OCI-LY7 (cell line): ENCODE measurements around the gene DACT3. TPM values are rescaled to one million over a fixed set of nuclear protein-coding genes. Genes with fewer than 3 reads are reported as not detected.

ENCODE experiments used
- BruUV-seq: library from RNA; stranded (reverse); fragments of 400-500 nt; replicated peaks from 2 replicates; lab custom pipeline; 2021; lab: Mats Ljungman, UMichigan
- CTCF ChIA-PET: fragments of 300-600 bp; sonication (Branson Sonifier 250); formaldehyde crosslinking; loops from one replicate; lab custom pipeline; 2022; ENCODE audit warnings: antibody characterized with exemption; ENCODE audit not compliant: unreplicated experiment; lab: Charles Lee
- POLR2A ChIA-PET: fragments of 300-600 bp; sonication (Branson Sonifier 250); formaldehyde crosslinking; loops from one replicate; lab custom pipeline; 2022; ENCODE audit warnings: antibody characterized with exemption; lab: Charles Lee
- DNase-seq: peaks from one replicate; pipeline ENCODE4 v3.0.0-alpha.2; 2015; ENCODE audit warnings: low spot score
- H2AFZ ChIP-seq: fragments of 200-600 bp; sonication (generic), shearing (Covaris generic); 2 replicates; pipeline ENCODE4 v1.6.1; 2014; ENCODE audit warnings: mild to moderate bottlenecking, antibody characterized with exemption, low read length, moderate library complexity
- H3K27ac ChIP-seq: fragments of 200-600 bp; sonication (generic); 2 replicates; pipeline ENCODE4 v1.5.1; 2014; ENCODE audit warnings: mixed run types, low read depth, mild to moderate bottlenecking, moderate library complexity, low read length, inconsistent platforms; ENCODE audit not compliant: poor library complexity, severe bottlenecking
- H3K36me3 ChIP-seq: fragments of 200-600 bp; sonication (generic); 2 replicates; pipeline ENCODE4 v1.6.1; 2014; ENCODE audit warnings: mild to moderate bottlenecking, antibody characterized with exemption, low read length, moderate library complexity, mixed read lengths; ENCODE audit not compliant: insufficient read depth
- H3K4me1 ChIP-seq: fragments of 200-600 bp; sonication (generic); 2 replicates; pipeline ENCODE4 v1.5.1; 2014; ENCODE audit warnings: mild to moderate bottlenecking, low read length; ENCODE audit not compliant: insufficient read depth, poor library complexity, severe bottlenecking
- H3K4me2 ChIP-seq: fragments of 200-600 bp; sonication (generic); 2 replicates; pipeline ENCODE4 v1.6.1; 2014; ENCODE audit warnings: mild to moderate bottlenecking, low read length
- H3K4me3 ChIP-seq: fragments of 200-600 bp; sonication (generic); 2 replicates; pipeline ENCODE4 v1.5.1; 2014; ENCODE audit warnings: mild to moderate bottlenecking, low read depth, low read length; ENCODE audit not compliant: poor library complexity, severe bottlenecking
- H3K79me2 ChIP-seq: fragments of 200-600 bp; sonication (generic); 2 replicates; pipeline ENCODE4 v1.6.1; 2016; ENCODE audit warnings: low read depth, mild to moderate bottlenecking, low read length, moderate library complexity, mixed read lengths; ENCODE audit not compliant: insufficient read depth
- H3K9me2 ChIP-seq: fragments of 200-600 bp; sonication (generic); 2 replicates; pipeline ENCODE4 v1.6.1; 2016; ENCODE audit warnings: mild to moderate bottlenecking, low read length, mixed read lengths; ENCODE audit not compliant: insufficient read depth
- H3K9me3 ChIP-seq: fragments of 200-600 bp; sonication (generic); 2 replicates; pipeline ENCODE4 v1.6.1; 2014; ENCODE audit warnings: mild to moderate bottlenecking, mixed run types, low read length, mixed read lengths
- H4K20me1 ChIP-seq: fragments of 200-600 bp; sonication (generic); 2 replicates; pipeline ENCODE4 v1.6.1; 2014; ENCODE audit warnings: mild to moderate bottlenecking, antibody characterized with exemption, low read length, moderate library complexity, mixed read lengths; ENCODE audit not compliant: insufficient read depth
- CTCF ChIP-seq: fragments of 200-600 bp; sonication (generic); conservative IDR thresholded peaks from 2 replicates; pipeline ENCODE4 v1.5.1; 2014; ENCODE audit warnings: mild to moderate bottlenecking, antibody characterized with exemption, low read length, moderate library complexity, mixed read lengths
- EZH2phosphoT487 ChIP-seq: fragments of 200-600 bp; sonication (generic); IDR thresholded peaks from 2 replicates; pipeline ENCODE4 v1.6.1; 2018; ENCODE audit warnings: low read depth, borderline replicate concordance, mild to moderate bottlenecking, mixed run types, antibody characterized with exemption, low read length, moderate library complexity, mixed read lengths
- intact Hi-C: fragments of 100-400 bp; cut with micrococcal nuclease; formaldehyde crosslinking; loops from one replicate; pipeline ENCODE4 v1.10.0; 2022; ENCODE audit not compliant: unreplicated experiment
- total RNA-seq, 2 experiments: library from RNA; depleted of rRNA in 1 of 2; stranded (reverse); fragments of >200 nt in 1 of 2; shearing (Covaris generic) in 1 of 2; gene quantifications; 2 replicates each; pipeline ENCODE4 v1.2.3, GENCODE V29; 2014 to 2022

Gene DACT3
- total RNA-seq, 2 experiments from 2014 or later, result 0.44 TPM; not detected in 1

- Histone ChIP-seq H3K36me3 (no peaks in the 10 kb centered on the region), H3K79me2 (no peaks in the 10 kb centered on the region), H2AFZ (peak overlapping the region; percentile 56; the same call in 1 of the 2 replicates), H4K20me1 (no peaks in the 10 kb centered on the region), H3K27ac (no peak overlapping the region), H3K4me2 (peak overlapping the region; percentile 86), H3K4me3 (peak overlapping the region; percentile 67), H3K9me3 (no peaks in the 10 kb centered on the region), H3K9me2 (no peaks in the 10 kb centered on the region), H3K4me1 (peaks cover 36% of the 10 kb centered on the region)
- intact Hi-C loops, result no loop called here
- CTCF ChIA-PET, result no interaction called here
- no peak for TF ChIP-seq EZH2phosphoT487
- no peak for TF ChIP-seq CTCF
- POLR2A ChIA-PET, result interaction anchor here (0.6 kb wide), 1 partner anchor 476 kb away, joined by 3 read pairs; no protein-coding TSS in a partner anchor
- no TSS peak for BruUV-seq
- DNase-seq, result no peak
These were observed 21.4 kb downstream of the DACT3 start for GRCh38 chr19:46639358-46640182.

GRCh38 chr19:46637224-46637623 is 23.8 kb downstream of the DACT3 start:
- H3K27ac ChIP-seq, result no peak overlapping the region
- intact Hi-C loops, result no loop called here
- DNase-seq, result no peak
- POLR2A ChIA-PET, result interaction anchor here (0.6 kb wide), 2 partner anchors 973 to 1692 kb away, joined by 3 read pairs; no protein-coding TSS in a partner anchor
- H2AFZ ChIP-seq, result no peak overlapping the region
- H3K4me2 ChIP-seq, result no peak overlapping the region
- H3K9me3 ChIP-seq, result no peaks in the 10 kb centered on the region
- peaks cover 49% of the 10 kb centered on the region for H3K4me1 ChIP-seq
- no peak for TF ChIP-seq EZH2phosphoT487
- TF ChIP-seq CTCF, result no peak
- no peaks in the 10 kb centered on the region for H4K20me1 ChIP-seq
- CTCF ChIA-PET, result interaction anchor here (1.9 kb wide), 1 partner anchor 25 kb away, joined by 6 read pairs; the partner anchor contains the start of gene DACT3
- no peaks in the 10 kb centered on the region for H3K9me2 ChIP-seq
- H3K36me3 ChIP-seq, result no peaks in the 10 kb centered on the region
- no TSS peak for BruUV-seq
- no peak overlapping the region for H3K4me3 ChIP-seq
- H3K79me2 ChIP-seq, result no peaks in the 10 kb centered on the region
